IMR-90 (cell line): ENCODE measurements around the gene FKRP. TPM values are rescaled to one million over a fixed set of nuclear protein-coding genes. Genes with fewer than 3 reads are reported as not detected.
A peak's percentile ranks its signal among the peaks of the same experiment; 100 is the strongest.

ENCODE experiments used
- ATAC-seq: fragments of 200-7000 bp; cut with Tn5 transposase; 2 replicates; pipeline ENCODE4 v1.9.1; 2020; ENCODE audit warnings: low read depth, mild to moderate bottlenecking, moderate library complexity
- BruUV-seq: library from RNA; stranded (reverse); fragments of 400-500 nt; replicated peaks from 2 replicates; lab custom pipeline; 2021; lab: Mats Ljungman, UMichigan
- CTCF ChIA-PET: fragments of 300-600 bp; formaldehyde crosslinking; extraction: SDS; loops from one replicate; lab custom pipeline; 2021; ENCODE audit warnings: antibody characterized with exemption; lab: Yijun Ruan, JAX
- POLR2A ChIA-PET: fragments of 300-600 bp; sonication (Branson Sonifier 250); formaldehyde crosslinking; loops from one replicate; lab custom pipeline; 2022; ENCODE audit warnings: antibody characterized with exemption; ENCODE audit not compliant: unreplicated experiment; lab: Charles Lee
- DNase-seq: peaks from one replicate; pipeline ENCODE4 v3.0.0; 2013
- H2AFZ ChIP-seq: replicated peaks from 2 replicates; pipeline ENCODE3; 2013; ENCODE audit warnings: low read length, mild to moderate bottlenecking; ENCODE audit not compliant: poor library complexity
- H2AK5ac ChIP-seq: 2 replicates; pipeline ENCODE4 v1.6.1; 2013; ENCODE audit warnings: low read depth, low read length, inconsistent platforms
- H2AK9ac ChIP-seq: replicated peaks from 2 replicates; pipeline ENCODE3; 2013; ENCODE audit warnings: mild to moderate bottlenecking, low read depth, low read length, moderate library complexity; ENCODE audit not compliant: poor library complexity
- H2BK120ac ChIP-seq: 2 replicates; pipeline ENCODE4 v1.6.1; 2013; ENCODE audit warnings: low read depth, low read length, inconsistent platforms
- H2BK15ac ChIP-seq: 3 replicates; pipeline ENCODE4 v1.6.1; 2013; ENCODE audit warnings: low read depth, low read length, inconsistent platforms
- H2BK20ac ChIP-seq: 2 replicates; pipeline ENCODE4 v1.6.1; 2013; ENCODE audit warnings: low read depth, mild to moderate bottlenecking, inconsistent platforms, low read length, moderate library complexity
- H2BK5ac ChIP-seq: 2 replicates; pipeline ENCODE4 v1.6.1; 2013; ENCODE audit warnings: mild to moderate bottlenecking, low read depth, low read length, inconsistent platforms; ENCODE audit not compliant: poor library complexity, severe bottlenecking
- H3K14ac ChIP-seq: replicated peaks from 2 replicates; pipeline ENCODE4 v1.6.1; 2013; ENCODE audit warnings: low read depth, low read length, inconsistent platforms
- H3K18ac ChIP-seq: 2 replicates; pipeline ENCODE4 v1.6.1; 2013; ENCODE audit warnings: low read depth, low read length, control low read depth
- H3K23ac ChIP-seq: 2 replicates; pipeline ENCODE4 v1.6.1; 2013; ENCODE audit warnings: low read depth, low read length, inconsistent platforms
- H3K27ac ChIP-seq: 2 replicates; pipeline ENCODE4 v1.5.1; 2013; ENCODE audit warnings: mild to moderate bottlenecking, control low read depth, low read length; ENCODE audit not compliant: insufficient read depth
- H3K27me3 ChIP-seq: 2 replicates; pipeline ENCODE4 v1.6.1; 2013; ENCODE audit warnings: low read length; ENCODE audit not compliant: control insufficient read depth, insufficient read depth
- H3K36me3 ChIP-seq: 2 replicates; pipeline ENCODE4 v1.6.1; 2013; ENCODE audit warnings: low read length, mixed read lengths; ENCODE audit not compliant: control insufficient read depth, insufficient read depth
- H3K4ac ChIP-seq: 2 replicates; pipeline ENCODE4 v1.6.1; 2013; ENCODE audit warnings: low read depth, low read length, inconsistent platforms
- H3K4me1 ChIP-seq: 2 replicates; pipeline ENCODE4 v1.6.1; 2013; ENCODE audit warnings: low read length, mixed read lengths; ENCODE audit not compliant: control insufficient read depth, insufficient read depth
- H3K4me2 ChIP-seq: 2 replicates; pipeline ENCODE4 v1.6.1; 2013; ENCODE audit warnings: low read depth, mild to moderate bottlenecking, control low read depth, low read length, moderate library complexity
- H3K4me3 ChIP-seq: 2 replicates; pipeline ENCODE4 v1.5.1; 2013; ENCODE audit warnings: low read depth, mild to moderate bottlenecking, control low read depth, low read length, moderate library complexity; ENCODE audit not compliant: insufficient read depth
- H3K56ac ChIP-seq: 2 replicates; pipeline ENCODE4 v1.6.1; 2013; ENCODE audit warnings: low read length, inconsistent platforms; ENCODE audit not compliant: insufficient read depth; ENCODE audit errors: extremely low read depth
- H3K79me1 ChIP-seq, 2 experiments: 2 replicates each; pipeline ENCODE4 v1.6.1; 2013; ENCODE audit warnings: low read length in 2 of 2, inconsistent platforms in 1 of 2, low read depth in 1 of 2
- H3K9ac ChIP-seq: 2 replicates; pipeline ENCODE4 v1.6.1; 2013; ENCODE audit warnings: low read depth, low read length, control low read depth
- H3K9me1 ChIP-seq: 2 replicates; pipeline ENCODE4 v1.6.1; 2013; ENCODE audit warnings: low read length, inconsistent platforms; ENCODE audit not compliant: insufficient read depth
- H3K9me3 ChIP-seq: 2 replicates; pipeline ENCODE4 v1.6.1; 2013; ENCODE audit warnings: low read length; ENCODE audit not compliant: control insufficient read depth, insufficient read depth
- H4K20me1 ChIP-seq: 2 replicates; pipeline ENCODE4 v1.6.1; 2013; ENCODE audit warnings: low read length, inconsistent platforms; ENCODE audit not compliant: insufficient read depth
- H4K5ac ChIP-seq: 2 replicates; pipeline ENCODE4 v1.6.1; 2013; ENCODE audit warnings: mild to moderate bottlenecking, low read depth, low read length, control low read depth
- H4K8ac ChIP-seq, 2 experiments: 2 replicates each; pipeline ENCODE4 v1.6.1; 2013; ENCODE audit warnings: low read depth in 2 of 2, low read length in 2 of 2, control low read depth in 1 of 2, inconsistent platforms in 1 of 2
- H4K91ac ChIP-seq: 2 replicates; pipeline ENCODE4 v1.6.1; 2013; ENCODE audit warnings: low read depth, low read length, inconsistent platforms; ENCODE audit not compliant: insufficient read depth
- BHLHE40 ChIP-seq: fragments of 150-350 bp; IDR thresholded peaks from 2 replicates; pipeline ENCODE4 v1.6.1; 2016; ENCODE audit warnings: mild to moderate bottlenecking, low read depth, low read length
- CEBPB ChIP-seq: IDR thresholded peaks from 2 replicates; pipeline ENCODE4 v1.6.1; 2012; ENCODE audit warnings: low read depth, low read length, improper control_type of control experiment
- CHD1 ChIP-seq: IDR thresholded peaks from 2 replicates; pipeline ENCODE4 v1.6.1; 2012; ENCODE audit warnings: low read depth, low read length, improper control_type of control experiment
- FOS ChIP-seq: fragments of 150-350 bp; IDR thresholded peaks from 2 replicates; pipeline ENCODE4 v1.6.1; 2016; ENCODE audit warnings: low read depth, low read length
- MAFK ChIP-seq: IDR thresholded peaks from 2 replicates; pipeline ENCODE4 v1.6.1; 2012; ENCODE audit warnings: low read depth, low read length, improper control_type of control experiment
- MAZ ChIP-seq: IDR thresholded peaks from 2 replicates; pipeline ENCODE4 v1.6.1; 2012; ENCODE audit warnings: low read depth, mild to moderate bottlenecking, low read length, improper control_type of control experiment, moderate library complexity, borderline replicate concordance
- MXI1 ChIP-seq: IDR thresholded peaks from 2 replicates; pipeline ENCODE4 v1.6.1; 2012; ENCODE audit warnings: low read depth, mild to moderate bottlenecking, low read length, moderate library complexity, borderline replicate concordance
- NFE2L2 ChIP-seq: fragments of 150-350 bp; IDR thresholded peaks from 2 replicates; pipeline ENCODE4 v1.6.1; 2016; ENCODE audit warnings: low read depth, mild to moderate bottlenecking, low read length
- POLR2A ChIP-seq: IDR thresholded peaks from 2 replicates; pipeline ENCODE4 v1.6.1; 2012; ENCODE audit warnings: mild to moderate bottlenecking, low read depth, low read length
- RAD21 ChIP-seq: IDR thresholded peaks from 2 replicates; pipeline ENCODE4 v1.6.1; 2012; ENCODE audit warnings: low read length, improper control_type of control experiment
- RCOR1 ChIP-seq: IDR thresholded peaks from 2 replicates; pipeline ENCODE4 v1.6.1; 2012; ENCODE audit warnings: mild to moderate bottlenecking, low read length, improper control_type of control experiment; ENCODE audit not compliant: insufficient replicate concordance
- RFX5 ChIP-seq: IDR thresholded peaks from 2 replicates; pipeline ENCODE4 v1.8.0; 2012; ENCODE audit warnings: low read depth, mild to moderate bottlenecking, low read length, moderate library complexity
- SMC3 ChIP-seq: fragments of 150-350 bp; IDR thresholded peaks from 2 replicates; pipeline ENCODE4 v1.6.1; 2016; ENCODE audit warnings: low read depth, mild to moderate bottlenecking, antibody characterized with exemption, low read length, moderate library complexity
- WGBS, 2 experiments: methylation state at CpG; one replicate each; pipeline versions ENCODE4 v1.1.5 to v1.1.7; 2013; ENCODE audit warnings: missing lambda C conversion rate in 2 of 2; ENCODE audit not compliant: insufficient read length in 1 of 2; ENCODE audit errors: extremely low coverage in 2 of 2; 5-methylcytosine and 5-hydroxymethylcytosine counted together
- dilution Hi-C: fragments of 300-500 bp; cut with HindIII; formaldehyde crosslinking; loops from one replicate; pipeline ENCODE4 v1.14.3; 2018; ENCODE audit warnings: low sequenced_read_pairs; ENCODE audit not compliant: unreplicated experiment
- in situ Hi-C: fragments of 300-500 bp; cut with MboI; formaldehyde crosslinking; loops from 3 replicates; pipeline ENCODE4 v1.14.3; 2019; ENCODE audit warnings: low sequenced_read_pairs, inconsistent platforms, mixed read lengths
- intact Hi-C: fragments of 100-400 bp; cut with micrococcal nuclease; formaldehyde crosslinking; loops from 2 replicates; pipeline ENCODE4 v1.10.0; 2022
- polyA plus RNA-seq, 3 experiments: library from polyadenylated mRNA; depleted of rRNA; stranded (reverse); fragments of >200 nt; gene quantifications; 2 replicates each; pipeline ENCODE4 v1.2.3, GENCODE V29; 2012; ENCODE audit warnings: low replicate concordance in 1 of 3
- total RNA-seq: library from RNA; depleted of rRNA; stranded (reverse); fragments of >200 nt; gene quantifications from 2 replicates; pipeline ENCODE4 v1.2.3, GENCODE V29; 2012
- TF ChIP-seq, protein P1 (sequence below): conservative IDR thresholded peaks from 2 replicates; pipeline ENCODE4 v1.5.1; 2012; ENCODE audit warnings: mild to moderate bottlenecking, low read depth, low read length, improper control_type of control experiment
- TF ChIP-seq, protein P2 (sequence below): fragments of 150-350 bp; IDR thresholded peaks from 2 replicates; pipeline ENCODE4 v1.6.1; 2016; ENCODE audit warnings: low read depth, mild to moderate bottlenecking, low read length, moderate library complexity, borderline replicate concordance
- TF ChIP-seq, protein P3 (sequence below): fragments of 150-350 bp; IDR thresholded peaks from 2 replicates; pipeline ENCODE4 v1.6.1; 2017; ENCODE audit warnings: mild to moderate bottlenecking, antibody characterized with exemption, low read length, low read depth

FKRP gene
- total and polyA plus RNA-seq, 2 of the 4 experiments (the other 2 are of a cell fraction), result 6.1 to 25.3 TPM

DNA sequence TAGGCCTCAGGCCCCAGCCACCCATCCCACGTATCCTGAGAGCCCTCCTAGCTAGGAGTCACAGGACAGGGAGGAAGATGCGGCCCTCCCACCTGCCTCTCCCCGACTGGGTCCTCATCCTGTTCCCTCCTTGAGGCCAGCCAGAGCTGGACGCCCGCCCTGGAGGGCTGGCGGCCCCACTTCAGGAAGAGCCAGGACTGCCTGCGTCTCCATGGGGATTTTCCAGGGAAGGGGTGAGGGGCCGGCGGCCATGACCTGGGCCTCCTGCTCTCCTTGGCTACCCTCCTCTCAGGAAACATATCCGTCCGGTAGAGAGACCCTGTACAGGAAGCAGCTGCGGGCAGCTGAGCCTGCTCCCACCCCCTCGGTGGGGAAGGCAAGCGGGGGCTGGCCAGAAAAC lies 17.6 kb upstream of the FKRP start:
- no peak overlapping the region for H3K14ac ChIP-seq
- no peak overlapping the region for H2BK120ac ChIP-seq
- no peak overlapping the region for H2AK5ac ChIP-seq
- H3K27ac ChIP-seq, result no peak overlapping the region
- H3K18ac ChIP-seq, result no peak overlapping the region
- H3K9ac ChIP-seq, result no peak overlapping the region
- H3K9me1 ChIP-seq, result peaks cover 17% of the 10 kb centered on the region; the same call in 1 of the 2 replicates
- TF ChIP-seq RCOR1 (no peak), RFX5 (no peak), RAD21 (no peak), POLR2A (no peak), CEBPB (no peak), BHLHE40 (no peak), MXI1 (no peak), FOS (no peak), NFE2L2 (no peak), CHD1 (no peak), SMC3 (no peak), MAZ (no peak), MAFK (no peak)
- TF ChIP-seq, protein P1, sequence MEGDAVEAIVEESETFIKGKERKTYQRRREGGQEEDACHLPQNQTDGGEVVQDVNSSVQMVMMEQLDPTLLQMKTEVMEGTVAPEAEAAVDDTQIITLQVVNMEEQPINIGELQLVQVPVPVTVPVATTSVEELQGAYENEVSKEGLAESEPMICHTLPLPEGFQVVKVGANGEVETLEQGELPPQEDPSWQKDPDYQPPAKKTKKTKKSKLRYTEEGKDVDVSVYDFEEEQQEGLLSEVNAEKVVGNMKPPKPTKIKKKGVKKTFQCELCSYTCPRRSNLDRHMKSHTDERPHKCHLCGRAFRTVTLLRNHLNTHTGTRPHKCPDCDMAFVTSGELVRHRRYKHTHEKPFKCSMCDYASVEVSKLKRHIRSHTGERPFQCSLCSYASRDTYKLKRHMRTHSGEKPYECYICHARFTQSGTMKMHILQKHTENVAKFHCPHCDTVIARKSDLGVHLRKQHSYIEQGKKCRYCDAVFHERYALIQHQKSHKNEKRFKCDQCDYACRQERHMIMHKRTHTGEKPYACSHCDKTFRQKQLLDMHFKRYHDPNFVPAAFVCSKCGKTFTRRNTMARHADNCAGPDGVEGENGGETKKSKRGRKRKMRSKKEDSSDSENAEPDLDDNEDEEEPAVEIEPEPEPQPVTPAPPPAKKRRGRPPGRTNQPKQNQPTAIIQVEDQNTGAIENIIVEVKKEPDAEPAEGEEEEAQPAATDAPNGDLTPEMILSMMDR, result no peak
- TF ChIP-seq, protein P2, sequence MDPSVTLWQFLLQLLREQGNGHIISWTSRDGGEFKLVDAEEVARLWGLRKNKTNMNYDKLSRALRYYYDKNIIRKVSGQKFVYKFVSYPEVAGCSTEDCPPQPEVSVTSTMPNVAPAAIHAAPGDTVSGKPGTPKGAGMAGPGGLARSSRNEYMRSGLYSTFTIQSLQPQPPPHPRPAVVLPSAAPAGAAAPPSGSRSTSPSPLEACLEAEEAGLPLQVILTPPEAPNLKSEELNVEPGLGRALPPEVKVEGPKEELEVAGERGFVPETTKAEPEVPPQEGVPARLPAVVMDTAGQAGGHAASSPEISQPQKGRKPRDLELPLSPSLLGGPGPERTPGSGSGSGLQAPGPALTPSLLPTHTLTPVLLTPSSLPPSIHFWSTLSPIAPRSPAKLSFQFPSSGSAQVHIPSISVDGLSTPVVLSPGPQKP, result no peak
- TF ChIP-seq, protein P3, sequence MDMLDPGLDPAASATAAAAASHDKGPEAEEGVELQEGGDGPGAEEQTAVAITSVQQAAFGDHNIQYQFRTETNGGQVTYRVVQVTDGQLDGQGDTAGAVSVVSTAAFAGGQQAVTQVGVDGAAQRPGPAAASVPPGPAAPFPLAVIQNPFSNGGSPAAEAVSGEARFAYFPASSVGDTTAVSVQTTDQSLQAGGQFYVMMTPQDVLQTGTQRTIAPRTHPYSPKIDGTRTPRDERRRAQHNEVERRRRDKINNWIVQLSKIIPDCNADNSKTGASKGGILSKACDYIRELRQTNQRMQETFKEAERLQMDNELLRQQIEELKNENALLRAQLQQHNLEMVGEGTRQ, result no peak
- DNase-seq (no peak), ATAC-seq (no peak)
- H4K20me1 ChIP-seq, result peaks cover 65% of the 10 kb centered on the region
- no peak overlapping the region for H3K4ac ChIP-seq
- H3K4me2 ChIP-seq, result no peak overlapping the region
- H3K56ac ChIP-seq, result no peak overlapping the region
- ChIA-PET CTCF (interaction anchor here (1.8 kb wide), 1 partner anchor 13 kb away, joined by 8 read pairs; no protein-coding TSS in a partner anchor), POLR2A (no interaction called here)
- WGBS, 2 experiments, result 82% methylated on average over 6 of the region's 14 CpGs; no CpG with 5 or more reads in 1 of the 2 experiments
- no peak overlapping the region for H4K91ac ChIP-seq
- no peaks in the 10 kb centered on the region for H3K27me3 ChIP-seq
- no peak overlapping the region for H2BK5ac ChIP-seq
- BruUV-seq, result no TSS peak
- H3K9me3 ChIP-seq, result no peaks in the 10 kb centered on the region
- H4K8ac ChIP-seq, result no peak overlapping the region
- peaks cover 83% of the 10 kb centered on the region for H3K36me3 ChIP-seq
- H2AFZ ChIP-seq, result no peak overlapping the region
- no peak overlapping the region for H3K4me3 ChIP-seq
- H3K79me1 ChIP-seq, result peaks cover 32 to 79% of the 10 kb centered on the region in 2 experiments
- H2AK9ac ChIP-seq, result peak overlapping the region; percentile 43
- H4K5ac ChIP-seq, result no peak overlapping the region
- no peak overlapping the region for H2BK20ac ChIP-seq
- dilution Hi-C loops, result no loop called here
- H2BK15ac ChIP-seq, result no peak overlapping the region
- intact Hi-C loops, result no loop called here
- peaks cover 14% of the 10 kb centered on the region for H3K4me1 ChIP-seq
- no peak overlapping the region for H3K23ac ChIP-seq
- in situ Hi-C loops, result no loop called here
